ENCODE results near the gene IL1RAPL1.

DNA sequence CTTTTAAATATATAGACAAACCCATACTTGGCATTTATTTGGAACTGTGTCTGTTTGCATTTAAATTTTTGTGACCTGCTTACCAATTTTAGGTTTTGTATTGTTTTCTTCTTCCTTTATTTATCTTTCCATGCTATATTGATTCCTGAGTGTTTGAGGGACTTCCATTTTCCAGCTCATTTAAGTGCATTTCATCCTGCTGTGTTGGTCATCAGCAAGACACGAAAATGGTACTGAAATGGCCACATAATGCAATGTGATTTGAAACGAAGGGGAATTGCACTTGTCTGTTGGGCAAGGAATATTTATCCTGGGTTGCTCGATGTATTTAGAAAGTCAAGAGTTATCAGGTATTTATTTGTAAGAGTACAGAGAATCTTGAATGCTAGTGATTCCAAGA, 1103.8 kb downstream of the IL1RAPL1 start:
- TF ChIP-seq CSDC2 (CRISPR knock-in tag; IDR thresholded peaks at IDR 0.05) (no peak), ZFP3 (CRISPR knock-in tag; IDR thresholded peaks at IDR 0.05) (no peak), ZNF70 (CRISPR knock-in tag; IDR thresholded peaks at IDR 0.05) (no peak), OSR1 (CRISPR knock-in tag; IDR thresholded peaks at IDR 0.05) (no peak), ARNTL (CRISPR knock-in tag; IDR thresholded peaks at IDR 0.05; ENCODE audit: borderline replicate concordance, low read depth) (no peak), ZNF565 (CRISPR knock-in tag; conservative IDR thresholded peaks at IDR 0.05; ENCODE audit: low read depth) (no peak), TOX (CRISPR knock-in tag; IDR thresholded peaks at IDR 0.05; ENCODE audit: borderline replicate concordance) (no peak), ZFP30 (CRISPR knock-in tag; IDR thresholded peaks at IDR 0.05) (no peak), TCF4 (CRISPR knock-in tag; IDR thresholded peaks at IDR 0.05; ENCODE audit: borderline replicate concordance) (no peak)
- TF ChIP-seq, protein P1, sequence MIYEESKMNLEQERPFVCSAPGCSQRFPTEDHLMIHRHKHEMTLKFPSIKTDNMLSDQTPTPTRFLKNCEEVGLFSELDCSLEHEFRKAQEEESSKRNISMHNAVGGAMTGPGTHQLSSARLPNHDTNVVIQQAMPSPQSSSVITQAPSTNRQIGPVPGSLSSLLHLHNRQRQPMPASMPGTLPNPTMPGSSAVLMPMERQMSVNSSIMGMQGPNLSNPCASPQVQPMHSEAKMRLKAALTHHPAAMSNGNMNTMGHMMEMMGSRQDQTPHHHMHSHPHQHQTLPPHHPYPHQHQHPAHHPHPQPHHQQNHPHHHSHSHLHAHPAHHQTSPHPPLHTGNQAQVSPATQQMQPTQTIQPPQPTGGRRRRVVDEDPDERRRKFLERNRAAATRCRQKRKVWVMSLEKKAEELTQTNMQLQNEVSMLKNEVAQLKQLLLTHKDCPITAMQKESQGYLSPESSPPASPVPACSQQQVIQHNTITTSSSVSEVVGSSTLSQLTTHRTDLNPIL (CRISPR knock-in tag; IDR thresholded peaks at IDR 0.05; ENCODE audit: low read depth), result no peak
- TF ChIP-seq, protein P2, sequence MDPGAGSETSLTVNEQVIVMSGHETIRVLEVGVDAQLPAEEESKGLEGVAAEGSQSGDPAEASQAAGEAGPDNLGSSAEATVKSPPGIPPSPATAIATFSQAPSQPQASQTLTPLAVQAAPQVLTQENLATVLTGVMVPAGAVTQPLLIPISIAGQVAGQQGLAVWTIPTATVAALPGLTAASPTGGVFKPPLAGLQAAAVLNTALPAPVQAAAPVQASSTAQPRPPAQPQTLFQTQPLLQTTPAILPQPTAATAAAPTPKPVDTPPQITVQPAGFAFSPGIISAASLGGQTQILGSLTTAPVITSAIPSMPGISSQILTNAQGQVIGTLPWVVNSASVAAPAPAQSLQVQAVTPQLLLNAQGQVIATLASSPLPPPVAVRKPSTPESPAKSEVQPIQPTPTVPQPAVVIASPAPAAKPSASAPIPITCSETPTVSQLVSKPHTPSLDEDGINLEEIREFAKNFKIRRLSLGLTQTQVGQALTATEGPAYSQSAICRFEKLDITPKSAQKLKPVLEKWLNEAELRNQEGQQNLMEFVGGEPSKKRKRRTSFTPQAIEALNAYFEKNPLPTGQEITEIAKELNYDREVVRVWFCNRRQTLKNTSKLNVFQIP (CRISPR knock-in tag; IDR thresholded peaks at IDR 0.05; ENCODE audit: borderline replicate concordance, low read depth), result no peak
- TF ChIP-seq, protein P3, sequence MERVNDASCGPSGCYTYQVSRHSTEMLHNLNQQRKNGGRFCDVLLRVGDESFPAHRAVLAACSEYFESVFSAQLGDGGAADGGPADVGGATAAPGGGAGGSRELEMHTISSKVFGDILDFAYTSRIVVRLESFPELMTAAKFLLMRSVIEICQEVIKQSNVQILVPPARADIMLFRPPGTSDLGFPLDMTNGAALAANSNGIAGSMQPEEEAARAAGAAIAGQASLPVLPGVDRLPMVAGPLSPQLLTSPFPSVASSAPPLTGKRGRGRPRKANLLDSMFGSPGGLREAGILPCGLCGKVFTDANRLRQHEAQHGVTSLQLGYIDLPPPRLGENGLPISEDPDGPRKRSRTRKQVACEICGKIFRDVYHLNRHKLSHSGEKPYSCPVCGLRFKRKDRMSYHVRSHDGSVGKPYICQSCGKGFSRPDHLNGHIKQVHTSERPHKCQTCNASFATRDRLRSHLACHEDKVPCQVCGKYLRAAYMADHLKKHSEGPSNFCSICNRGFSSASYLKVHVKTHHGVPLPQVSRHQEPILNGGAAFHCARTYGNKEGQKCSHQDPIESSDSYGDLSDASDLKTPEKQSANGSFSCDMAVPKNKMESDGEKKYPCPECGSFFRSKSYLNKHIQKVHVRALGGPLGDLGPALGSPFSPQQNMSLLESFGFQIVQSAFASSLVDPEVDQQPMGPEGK (CRISPR knock-in tag; IDR thresholded peaks at IDR 0.05; ENCODE audit: borderline replicate concordance), result no peak
- TF ChIP-seq, protein P4, sequence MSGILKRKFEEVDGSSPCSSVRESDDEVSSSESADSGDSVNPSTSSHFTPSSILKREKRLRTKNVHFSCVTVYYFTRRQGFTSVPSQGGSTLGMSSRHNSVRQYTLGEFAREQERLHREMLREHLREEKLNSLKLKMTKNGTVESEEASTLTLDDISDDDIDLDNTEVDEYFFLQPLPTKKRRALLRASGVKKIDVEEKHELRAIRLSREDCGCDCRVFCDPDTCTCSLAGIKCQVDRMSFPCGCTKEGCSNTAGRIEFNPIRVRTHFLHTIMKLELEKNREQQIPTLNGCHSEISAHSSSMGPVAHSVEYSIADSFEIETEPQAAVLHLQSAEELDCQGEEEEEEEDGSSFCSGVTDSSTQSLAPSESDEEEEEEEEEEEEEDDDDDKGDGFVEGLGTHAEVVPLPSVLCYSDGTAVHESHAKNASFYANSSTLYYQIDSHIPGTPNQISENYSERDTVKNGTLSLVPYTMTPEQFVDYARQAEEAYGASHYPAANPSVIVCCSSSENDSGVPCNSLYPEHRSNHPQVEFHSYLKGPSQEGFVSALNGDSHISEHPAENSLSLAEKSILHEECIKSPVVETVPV (CRISPR knock-in tag; IDR thresholded peaks at IDR 0.05), result no peak

Data from SK-N-SH treated with all-trans-retinoic acid at 6 μM for 48 hours (cell line).